ENCODE measurements around the gene CAPN2. TPM values are rescaled to one million over a fixed set of nuclear protein-coding genes. Genes with fewer than 3 reads are reported as not detected.

The CAPN2 gene
- total and polyA plus RNA-seq, 2 donors from 2014 or later: 175 to 276 TPM

GRCh38 chr1:223665592-223666312 is 46.6 kb upstream of the CAPN2 start, which contains the start of gene CAPN8:
CAPN8 (minus strand) TSS chr1:223665701; CDS start chr1:223665646, 55 bp downstream.
- no peak within 1 kb of the TSS for H3K9ac ChIP-seq (ENCODE audit: low read length in 3 of 3)
- no peak for FAIRE-seq
- no peaks in the 10 kb centered on the region for H3K4me1 ChIP-seq (ENCODE audit: control insufficient read depth in 2 of 3, insufficient read depth in 2 of 3, low read depth in 1 of 3, low read length in 3 of 3)
- no peaks in the 10 kb centered on the region for H3K9me3 ChIP-seq (ENCODE audit: control insufficient read depth in 2 of 3, insufficient read depth in 1 of 3, low read length in 3 of 3)
- no peak within 1 kb of the TSS for H3K4me3 ChIP-seq (ENCODE audit: low read length in 3 of 3)
- H3K36me3 ChIP-seq (ENCODE audit: control insufficient read depth in 2 of 3, insufficient read depth in 3 of 3, low read length in 3 of 3): no peaks in the 10 kb centered on the region
- peak in 1 of 5 donors; percentile 76 for DNase-seq
- H3K27ac ChIP-seq (ENCODE audit: low read depth in 2 of 2, low read length in 2 of 2): no peak within 1 kb of the TSS
- intact Hi-C loops (cut with DNase I): no loop called here
- TF ChIP-seq CTCF (IDR thresholded peaks at IDR 0.05; ENCODE audit: borderline replicate concordance, extremely low read depth, insufficient read depth): no peak
- H3K27me3 ChIP-seq (ENCODE audit: control insufficient read depth, insufficient read depth, low read length): no peaks in the 10 kb centered on the region

GRCh38 chr1:223667484-223668182 is 44.7 kb upstream of the CAPN2 start:
- no peak overlapping the region for H3K4me3 ChIP-seq (ENCODE audit: low read length in 3 of 3)
- no peaks in the 10 kb centered on the region for H3K27me3 ChIP-seq (ENCODE audit: control insufficient read depth, insufficient read depth, low read length)
- H3K36me3 ChIP-seq (ENCODE audit: control insufficient read depth in 2 of 3, insufficient read depth in 3 of 3, low read length in 3 of 3): no peaks in the 10 kb centered on the region
- FAIRE-seq: no peak
- H3K4me1 ChIP-seq (ENCODE audit: control insufficient read depth in 2 of 3, insufficient read depth in 2 of 3, low read depth in 1 of 3, low read length in 3 of 3): no peaks in the 10 kb centered on the region
- intact Hi-C loops (cut with DNase I): no loop called here
- DNase-seq: no peak
- no peak overlapping the region for H3K27ac ChIP-seq (ENCODE audit: low read depth in 2 of 2, low read length in 2 of 2)
- TF ChIP-seq CTCF (IDR thresholded peaks at IDR 0.05; ENCODE audit: borderline replicate concordance, extremely low read depth, insufficient read depth): no peak
- no peak overlapping the region for H3K9ac ChIP-seq (ENCODE audit: low read length in 3 of 3)
- H3K9me3 ChIP-seq (ENCODE audit: control insufficient read depth in 2 of 3, insufficient read depth in 1 of 3, low read length in 3 of 3): no peaks in the 10 kb centered on the region

GRCh38 chr1:223669003-223669795 is 43.1 kb upstream of the CAPN2 start:
- H3K4me3 ChIP-seq (ENCODE audit: low read length in 3 of 3): no peak overlapping the region
- TF ChIP-seq CTCF (IDR thresholded peaks at IDR 0.05; ENCODE audit: borderline replicate concordance, extremely low read depth, insufficient read depth): no peak
- H3K36me3 ChIP-seq (ENCODE audit: control insufficient read depth in 2 of 3, insufficient read depth in 3 of 3, low read length in 3 of 3): no peaks in the 10 kb centered on the region
- no peak overlapping the region for H3K27ac ChIP-seq (ENCODE audit: low read depth in 2 of 2, low read length in 2 of 2)
- H3K4me1 ChIP-seq (ENCODE audit: control insufficient read depth in 2 of 3, insufficient read depth in 2 of 3, low read depth in 1 of 3, low read length in 3 of 3): no peaks in the 10 kb centered on the region
- FAIRE-seq (no peak), DNase-seq (no peak)
- intact Hi-C loops (cut with DNase I): no loop called here
- H3K9ac ChIP-seq (ENCODE audit: low read length in 3 of 3): no peak overlapping the region
- no peaks in the 10 kb centered on the region for H3K27me3 ChIP-seq (ENCODE audit: control insufficient read depth, insufficient read depth, low read length)
- no peaks in the 10 kb centered on the region for H3K9me3 ChIP-seq (ENCODE audit: control insufficient read depth in 2 of 3, insufficient read depth in 1 of 3, low read length in 3 of 3)

Measured in kidney (tissue), 14 donors.